Neural crest cell (in vitro differentiated cells): ENCODE results near the gene STARD3NL. TPM values are rescaled to one million over a fixed set of nuclear protein-coding genes. Genes with fewer than 3 reads are reported as not detected.

Experiments used
- DNase-seq: peaks from one replicate; pipeline ENCODE4 v3.0.0; 2021; ENCODE audit warnings: low read depth, mixed read lengths, low spot score
- H3K27ac Mint-ChIP-seq: one replicate; pipeline ENCODE4 v1.8.0; 2021; ENCODE audit warnings: mild to moderate bottlenecking, mixed read lengths; ENCODE audit not compliant: unreplicated experiment
- H3K27me3 Mint-ChIP-seq: 2 replicates; pipeline ENCODE4 v1.8.0; 2021; ENCODE audit warnings: low read depth, mild to moderate bottlenecking, mixed read lengths
- H3K36me3 Mint-ChIP-seq: 2 replicates; pipeline ENCODE4 v1.8.0; 2021; ENCODE audit warnings: low read depth, mild to moderate bottlenecking, mixed read lengths
- H3K4me1 Mint-ChIP-seq: 2 replicates; pipeline ENCODE4 v1.8.0; 2021; ENCODE audit warnings: mixed read lengths
- H3K4me3 Mint-ChIP-seq: one replicate; pipeline ENCODE4 v1.8.0; 2021; ENCODE audit warnings: mild to moderate bottlenecking, mixed read lengths
- H3K9me3 Mint-ChIP-seq: 2 replicates; pipeline ENCODE4 v1.8.0; 2021; ENCODE audit warnings: mixed read lengths
- total RNA-seq: library from RNA; stranded (reverse); gene quantifications from 2 replicates; pipeline ENCODE4 v1.2.1, GENCODE V29; 2021
- TF ChIP-seq, protein P1 (sequence below): fragments of 200-600 bp; sonication (generic); conservative IDR thresholded peaks from 2 replicates; pipeline ENCODE4 v1.5.0; 2021; ENCODE audit warnings: antibody characterized with exemption, mild to moderate bottlenecking

Gene STARD3NL
- total RNA-seq, 1 donor from 2014 or later, result 62.4 TPM

DNA sequence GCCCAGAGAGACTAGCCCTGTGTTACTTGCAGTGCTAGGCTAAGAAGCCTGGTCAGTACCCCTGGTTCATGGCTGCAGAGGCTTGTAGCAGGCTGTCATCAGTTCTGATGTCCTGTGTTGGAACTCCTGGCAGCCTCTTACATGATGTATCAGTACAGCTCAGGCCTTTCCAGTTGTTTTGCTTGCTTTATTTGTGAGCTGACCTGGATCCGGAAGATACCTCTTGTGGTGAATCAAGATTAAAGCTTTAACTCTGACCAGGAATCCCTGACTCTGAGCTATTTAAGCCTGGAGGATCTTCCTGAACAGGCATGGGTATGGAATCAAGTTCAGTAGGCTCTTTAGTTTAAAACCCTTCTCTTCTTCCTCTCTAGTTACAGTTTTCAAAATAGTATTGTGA, 4.4 kb downstream of the STARD3NL start:
- no peak overlapping the region for H3K27ac Mint-ChIP-seq
- DNase-seq, result no peak
- no peaks in the 10 kb centered on the region for H3K27me3 Mint-ChIP-seq
- peaks cover 51% of the 10 kb centered on the region for H3K4me1 Mint-ChIP-seq
- TF ChIP-seq, protein P1, sequence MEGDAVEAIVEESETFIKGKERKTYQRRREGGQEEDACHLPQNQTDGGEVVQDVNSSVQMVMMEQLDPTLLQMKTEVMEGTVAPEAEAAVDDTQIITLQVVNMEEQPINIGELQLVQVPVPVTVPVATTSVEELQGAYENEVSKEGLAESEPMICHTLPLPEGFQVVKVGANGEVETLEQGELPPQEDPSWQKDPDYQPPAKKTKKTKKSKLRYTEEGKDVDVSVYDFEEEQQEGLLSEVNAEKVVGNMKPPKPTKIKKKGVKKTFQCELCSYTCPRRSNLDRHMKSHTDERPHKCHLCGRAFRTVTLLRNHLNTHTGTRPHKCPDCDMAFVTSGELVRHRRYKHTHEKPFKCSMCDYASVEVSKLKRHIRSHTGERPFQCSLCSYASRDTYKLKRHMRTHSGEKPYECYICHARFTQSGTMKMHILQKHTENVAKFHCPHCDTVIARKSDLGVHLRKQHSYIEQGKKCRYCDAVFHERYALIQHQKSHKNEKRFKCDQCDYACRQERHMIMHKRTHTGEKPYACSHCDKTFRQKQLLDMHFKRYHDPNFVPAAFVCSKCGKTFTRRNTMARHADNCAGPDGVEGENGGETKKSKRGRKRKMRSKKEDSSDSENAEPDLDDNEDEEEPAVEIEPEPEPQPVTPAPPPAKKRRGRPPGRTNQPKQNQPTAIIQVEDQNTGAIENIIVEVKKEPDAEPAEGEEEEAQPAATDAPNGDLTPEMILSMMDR, result no peak
- H3K4me3 Mint-ChIP-seq, result peak overlapping the region; percentile 5
- peaks cover 11% of the 10 kb centered on the region for H3K36me3 Mint-ChIP-seq
- H3K9me3 Mint-ChIP-seq, result peaks cover 4% of the 10 kb centered on the region

DNA sequence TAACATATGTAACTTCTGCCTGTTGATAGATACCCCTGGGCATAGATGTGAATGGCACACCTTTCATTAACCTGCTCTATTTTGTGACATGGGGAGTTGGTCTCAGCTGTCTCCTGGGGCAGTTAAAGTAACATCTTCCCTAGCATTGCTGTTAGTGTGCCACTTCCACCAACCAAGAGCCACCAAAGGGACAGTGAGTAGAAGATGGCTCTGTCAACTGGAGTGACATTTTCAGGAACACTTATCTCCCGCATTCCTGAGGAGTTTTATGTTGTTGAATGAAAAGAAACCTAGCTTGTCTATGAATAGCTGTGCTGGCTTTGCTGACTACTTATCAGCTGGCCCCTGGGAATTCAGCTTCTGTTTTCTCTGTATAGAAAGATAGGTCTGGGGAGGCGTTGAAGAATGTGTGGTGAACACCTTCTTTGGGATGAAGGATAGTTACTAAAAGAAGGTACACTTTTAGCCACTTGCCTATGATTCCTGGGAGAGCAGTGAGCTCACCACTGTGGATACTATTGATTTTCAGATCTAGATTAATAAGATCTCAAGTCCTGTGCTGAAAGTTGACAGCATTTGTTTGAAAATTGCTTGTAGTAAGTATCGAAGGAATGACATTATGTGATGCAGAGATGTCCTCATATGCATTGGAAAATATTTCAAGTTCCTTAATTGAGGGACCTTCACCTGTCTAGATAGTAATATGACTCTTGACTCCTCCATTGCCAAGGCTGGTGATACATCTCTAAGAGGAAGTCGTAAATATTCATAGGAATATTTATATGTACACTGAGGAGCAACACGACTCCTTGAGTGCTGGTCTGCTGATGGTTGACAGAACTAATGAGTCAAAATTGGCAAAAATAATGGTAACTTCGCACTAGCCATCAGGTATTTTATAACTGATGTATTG, 7.6 kb downstream of the STARD3NL start:
- Mint-ChIP-seq H3K36me3 (peaks cover 14% of the 10 kb centered on the region), H3K4me3 (no peak overlapping the region), H3K27me3 (no peaks in the 10 kb centered on the region), H3K27ac (peak overlapping the region; percentile 21), H3K4me1 (peaks cover 49% of the 10 kb centered on the region), H3K9me3 (peaks cover 4% of the 10 kb centered on the region)
- TF ChIP-seq, protein P1, result no peak
- no peak for DNase-seq

DNA sequence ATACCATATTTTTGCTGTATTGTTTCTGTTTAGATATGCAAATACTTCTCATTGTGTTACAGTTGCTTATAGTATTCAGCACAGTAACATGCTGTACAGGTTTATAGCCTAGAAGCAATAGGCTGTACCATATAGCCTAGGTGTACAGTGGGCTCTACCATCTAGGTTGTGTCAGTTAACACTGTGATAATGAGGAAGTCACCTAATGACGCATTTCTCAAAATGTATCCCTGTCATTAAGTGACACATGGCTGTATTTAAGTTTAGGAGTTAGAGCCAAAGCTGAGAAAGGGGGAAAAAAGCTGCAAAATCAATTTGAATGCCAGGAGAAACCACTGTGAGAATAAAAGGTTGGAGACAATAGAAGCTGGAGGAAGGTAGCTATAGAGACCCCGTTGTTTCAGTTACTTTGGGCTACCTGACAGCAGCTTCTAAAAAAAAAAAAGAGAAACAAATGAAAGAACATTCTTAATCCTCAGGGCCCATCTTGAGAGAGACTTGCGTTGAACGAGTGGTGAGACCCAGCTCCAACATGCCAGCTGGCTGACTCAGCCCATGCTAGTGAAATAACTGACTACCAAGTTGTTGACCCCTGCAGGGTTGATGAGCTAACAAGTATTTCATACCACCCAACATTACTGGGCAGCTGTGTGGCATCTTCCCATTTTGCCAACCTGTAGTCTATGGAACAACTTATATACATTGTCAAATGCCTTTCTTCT, 8.7 kb downstream of the STARD3NL start:
- Mint-ChIP-seq H3K9me3 (peaks cover 4% of the 10 kb centered on the region), H3K27me3 (no peaks in the 10 kb centered on the region), H3K4me3 (no peak overlapping the region), H3K27ac (no peak overlapping the region), H3K4me1 (peaks cover 47% of the 10 kb centered on the region), H3K36me3 (peaks cover 20% of the 10 kb centered on the region)
- DNase-seq, result no peak
- TF ChIP-seq, protein P1, result no peak

DNA sequence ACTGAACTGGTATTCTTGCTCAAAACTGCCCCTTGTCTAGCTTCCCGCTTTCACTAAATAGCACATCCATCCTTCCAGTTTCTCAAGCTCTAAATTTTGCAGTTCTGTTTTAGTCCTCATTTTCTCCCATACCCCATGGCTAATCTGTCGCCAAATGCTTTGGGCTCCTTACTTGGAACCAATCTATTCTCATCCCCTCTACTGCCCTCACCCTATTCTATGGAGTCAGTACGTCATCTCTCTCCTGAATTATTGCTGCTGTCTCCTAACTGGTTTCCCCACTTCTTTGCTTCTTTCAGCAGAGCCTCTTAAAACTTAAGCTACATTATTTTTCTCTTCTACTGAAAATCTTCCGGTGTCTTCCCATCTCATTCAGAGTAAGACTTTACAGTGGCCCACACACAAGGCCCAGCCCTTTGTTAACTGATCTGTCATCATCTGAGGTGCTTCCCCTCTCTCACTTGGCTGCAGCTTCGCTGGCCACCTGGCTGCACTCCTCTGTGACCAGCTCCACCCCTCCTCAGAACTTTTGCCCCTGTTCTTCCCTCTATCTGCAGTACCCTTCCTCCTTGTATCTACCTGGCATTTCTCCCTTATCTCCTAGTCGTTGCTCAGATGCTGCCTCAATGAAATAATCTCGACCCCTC, 9.9 kb downstream of the STARD3NL start:
- Mint-ChIP-seq H3K27ac (peak overlapping the region; percentile 38), H3K4me1 (peaks cover 44% of the 10 kb centered on the region), H3K9me3 (peaks cover 6% of the 10 kb centered on the region), H3K4me3 (no peak overlapping the region), H3K36me3 (peaks cover 28% of the 10 kb centered on the region), H3K27me3 (no peaks in the 10 kb centered on the region)
- TF ChIP-seq, protein P1, result no peak
- DNase-seq, result no peak

DNA sequence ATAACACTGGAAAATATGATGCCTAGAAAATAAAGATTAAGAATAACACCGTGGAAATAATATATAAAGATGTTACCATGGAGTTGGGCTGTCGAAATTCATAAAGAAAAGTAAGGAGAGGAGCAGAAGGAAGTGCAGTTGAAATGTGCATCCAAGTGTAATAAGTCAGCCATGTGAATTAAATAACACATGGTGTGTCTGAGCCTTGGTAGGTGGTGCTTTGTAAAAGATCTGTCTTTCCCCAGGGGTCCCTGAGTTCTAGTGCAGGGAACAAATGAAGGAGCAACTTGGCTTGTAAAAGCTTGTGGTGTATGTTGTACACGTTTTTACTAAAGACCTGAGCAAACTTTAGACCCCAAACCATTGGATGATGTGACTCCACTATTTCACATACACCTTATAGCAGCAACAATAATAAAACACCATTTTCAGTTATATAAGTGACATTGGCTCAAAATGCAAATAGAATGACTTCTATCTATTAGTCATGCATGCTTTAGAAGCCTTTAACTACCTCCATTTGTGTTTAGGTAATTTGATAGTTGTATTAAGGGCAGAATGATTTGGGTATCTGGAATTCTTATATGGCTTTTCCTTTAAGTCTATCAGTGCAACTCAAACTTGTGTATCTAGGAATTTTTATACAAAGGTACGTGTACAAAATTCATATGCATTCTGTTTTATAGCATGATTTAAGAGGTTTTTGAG, 11.3 kb downstream of the STARD3NL start:
- Mint-ChIP-seq H3K27me3 (no peaks in the 10 kb centered on the region), H3K4me3 (no peak overlapping the region), H3K4me1 (peaks cover 39% of the 10 kb centered on the region), H3K27ac (no peak overlapping the region), H3K9me3 (peaks cover 2% of the 10 kb centered on the region), H3K36me3 (peaks cover 25% of the 10 kb centered on the region)
- no peak for DNase-seq
- TF ChIP-seq, protein P1, result no peak
